ENCODE data around the gene PPARG.
"Not testable (repeated sequence)": the region's sequence is repeated elsewhere in the genome, so short reads cannot be mapped to it uniquely, and the experiment has no call there.

Gene PPARG

GRCh38 chr3:12383218-12383617, 94.3 kb downstream of the PPARG start:
- no peak for DNase-seq

- DNase-seq: no peak
Observed at GRCh38 chr3:12384451-12385233, 95.8 kb downstream of the PPARG start.

- DNase-seq: not testable (repeated sequence)
Observed at GRCh38 chr3:12386514-12387291, 97.8 kb downstream of the PPARG start.

DNA sequence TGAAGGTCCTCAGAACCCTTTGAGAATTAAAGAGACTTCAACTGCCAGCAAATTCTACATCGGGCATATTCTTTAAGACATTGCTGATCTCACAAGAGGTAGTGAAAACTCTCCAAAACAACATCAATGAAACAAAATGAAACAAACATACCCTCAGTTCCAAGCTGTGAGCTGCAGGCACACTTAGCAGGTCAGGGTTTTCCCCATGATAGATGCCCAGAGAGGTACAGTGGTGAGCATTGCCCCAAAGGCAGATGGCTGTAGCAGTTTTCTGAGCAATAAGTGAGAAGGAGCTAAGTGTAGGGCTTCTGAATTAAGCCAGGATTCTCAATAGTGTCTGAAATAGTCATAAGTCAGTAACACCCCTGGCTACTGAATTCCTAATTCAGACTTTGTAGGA, 99.3 kb downstream of the PPARG start:
- DNase-seq: no peak

- no peak for DNase-seq
Observed at GRCh38 chr3:12392101-12392878, 103.4 kb downstream of the PPARG start.

DNA sequence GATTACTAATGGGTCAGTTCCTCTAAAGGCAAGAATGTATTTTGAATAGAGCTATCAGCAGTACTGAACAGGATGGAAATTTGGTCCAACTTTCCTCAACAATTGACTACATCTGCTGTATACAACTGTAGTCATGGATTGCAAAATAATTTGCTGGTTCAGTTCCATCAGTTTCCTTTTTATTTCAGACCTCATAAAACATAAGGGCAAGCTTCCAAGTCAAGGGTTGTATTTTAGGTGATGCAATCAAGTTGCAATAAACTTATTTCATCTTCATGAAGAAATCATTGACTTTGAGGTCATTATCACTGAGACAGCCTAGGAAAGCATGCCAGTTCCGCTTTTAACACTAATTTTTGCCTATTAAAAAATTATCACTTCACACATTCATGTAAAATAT, 105.0 kb downstream of the PPARG start:
- no peak for DNase-seq

DNA sequence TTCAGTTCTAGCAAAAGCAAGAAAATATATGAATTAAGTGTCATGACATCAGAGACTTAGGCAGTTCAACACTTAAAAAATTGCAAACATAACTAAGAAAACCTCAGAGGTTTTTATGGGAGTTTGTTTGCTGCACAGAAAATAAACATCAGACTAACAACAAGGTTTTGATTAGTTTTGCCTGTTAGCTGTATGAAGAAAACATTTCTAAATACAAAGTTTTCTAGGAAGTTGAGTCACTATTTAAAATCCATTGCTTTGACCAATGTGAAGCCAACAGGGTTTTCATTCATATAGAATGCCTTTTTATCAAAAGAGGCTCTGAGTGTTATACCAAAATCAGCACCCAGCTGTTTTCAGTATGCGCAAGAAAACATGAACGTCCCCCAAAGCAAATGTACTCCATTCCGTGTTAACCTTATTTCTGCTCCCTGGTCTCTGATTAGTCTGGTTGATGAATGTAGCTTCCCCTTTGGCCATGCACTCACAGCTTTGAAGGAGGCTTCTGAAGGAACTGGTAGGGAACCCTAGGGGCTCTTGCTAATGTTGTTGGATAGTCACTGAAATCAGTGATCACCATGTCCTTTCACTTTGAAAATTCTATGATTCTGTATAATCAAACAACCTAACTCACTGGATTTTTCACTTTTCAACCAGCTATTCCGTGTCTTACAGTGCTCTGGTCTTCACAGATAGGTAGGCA, 105.8 kb downstream of the PPARG start:
- no peak for DNase-seq

- DNase-seq: no peak
Observed at GRCh38 chr3:12395349-12396012, 106.6 kb downstream of the PPARG start.

GRCh38 chr3:12396471-12396870, 107.6 kb downstream of the PPARG start:
- DNase-seq: no peak

DNA sequence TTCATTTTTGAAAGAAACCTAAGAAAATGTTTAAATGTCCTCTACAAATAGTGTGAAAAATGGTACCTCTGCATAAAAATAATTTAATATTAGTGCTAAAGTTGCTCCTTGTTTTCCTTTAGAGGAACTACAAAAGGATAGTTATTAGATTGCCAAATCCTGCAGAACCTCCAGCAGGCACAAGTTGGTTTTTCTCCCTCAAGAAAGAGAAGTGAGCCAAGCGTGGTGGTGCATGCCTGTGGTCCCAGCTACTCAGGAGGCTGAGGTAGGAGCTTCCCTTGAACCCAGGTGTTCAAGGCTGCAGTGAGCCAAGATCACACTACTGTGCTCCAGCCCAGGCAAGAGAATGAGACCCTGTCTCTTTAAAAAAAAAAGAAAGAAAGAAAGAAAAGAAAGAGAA, 110.4 kb downstream of the PPARG start:
- no peak for DNase-seq

GRCh38 chr3:12400616-12401194, 111.8 kb downstream of the PPARG start:
- no peak for DNase-seq

GRCh38 chr3:12401208-12401607, 112.3 kb downstream of the PPARG start:
- DNase-seq: no peak

- DNase-seq: no peak
Observed at GRCh38 chr3:12405432-12406272, 116.8 kb downstream of the PPARG start.

GRCh38 chr3:12408984-12409683, 120.3 kb downstream of the PPARG start:
- no peak for DNase-seq

GRCh38 chr3:12409684-12410596, 121.1 kb downstream of the PPARG start:
- DNase-seq: no peak

DNA sequence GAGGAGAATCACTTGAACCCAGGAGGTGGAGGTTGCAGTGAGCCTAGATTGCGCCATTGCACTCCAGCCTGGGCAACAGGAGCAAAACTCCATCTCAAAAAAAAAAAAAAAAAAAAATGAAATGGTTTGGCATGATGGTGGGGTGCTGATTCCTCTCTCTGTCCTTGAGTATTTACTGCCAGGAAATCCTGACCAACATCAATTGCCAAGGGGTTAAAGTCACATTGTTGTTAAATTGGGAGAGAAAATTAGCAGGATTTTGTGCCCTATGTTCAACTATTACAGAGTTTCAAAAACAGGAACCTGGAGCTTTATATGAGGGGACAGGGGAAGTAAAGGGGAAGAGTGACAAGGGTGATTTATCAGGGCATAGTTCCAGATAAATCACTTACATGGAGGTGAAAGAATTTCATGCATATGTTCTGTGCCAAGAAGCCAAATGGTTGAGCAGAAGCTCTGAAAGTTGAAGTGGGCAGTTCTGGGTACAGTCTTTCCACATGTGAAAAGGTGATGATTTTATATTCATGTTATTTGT, 124.9 kb downstream of the PPARG start:
- no peak for DNase-seq

DNA sequence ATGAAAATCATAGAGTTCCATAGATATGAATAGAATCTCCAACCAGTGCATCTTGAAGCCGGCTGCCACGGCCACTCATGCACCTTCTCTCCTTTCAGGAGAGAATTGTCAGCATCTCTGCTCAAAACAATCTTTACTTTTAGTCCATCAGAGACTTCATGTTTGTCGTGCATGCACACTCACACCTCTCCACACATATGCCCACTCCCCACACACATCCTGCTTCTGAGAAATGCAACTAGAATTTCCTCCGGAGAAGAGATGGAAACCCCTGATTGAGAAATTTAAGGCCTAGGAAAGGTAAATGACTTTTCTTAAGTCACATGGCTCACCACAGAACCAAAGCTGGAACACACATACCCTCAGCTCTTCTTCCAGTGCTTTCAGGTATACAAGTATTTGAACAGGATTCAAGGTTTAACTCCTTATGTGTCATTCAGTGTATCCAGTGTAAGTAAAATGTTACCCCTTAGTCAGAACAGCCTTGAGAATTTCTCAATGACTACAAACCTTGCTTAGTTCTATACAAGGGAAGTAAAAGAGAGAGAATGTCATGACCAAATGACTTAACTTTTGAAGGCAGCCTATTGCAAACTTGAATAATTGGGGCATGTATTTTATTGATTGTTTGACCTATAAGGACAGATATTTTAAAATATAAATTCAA, 126.3 kb downstream of the PPARG start:
- no peak for DNase-seq

DNA sequence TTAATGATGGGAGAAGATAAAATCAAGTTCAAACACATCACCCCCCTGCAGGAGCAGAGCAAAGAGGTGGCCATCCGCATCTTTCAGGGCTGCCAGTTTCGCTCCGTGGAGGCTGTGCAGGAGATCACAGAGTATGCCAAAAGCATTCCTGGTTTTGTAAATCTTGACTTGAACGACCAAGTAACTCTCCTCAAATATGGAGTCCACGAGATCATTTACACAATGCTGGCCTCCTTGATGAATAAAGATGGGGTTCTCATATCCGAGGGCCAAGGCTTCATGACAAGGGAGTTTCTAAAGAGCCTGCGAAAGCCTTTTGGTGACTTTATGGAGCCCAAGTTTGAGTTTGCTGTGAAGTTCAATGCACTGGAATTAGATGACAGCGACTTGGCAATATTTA, 127.9 kb downstream of the PPARG start:
- no peak for DNase-seq

Measured in NCI-H526 (cell line).